Anterior cingulate cortex (tissue), 58 donors: Measurements from ENCODE around the gene KLF3.

Experiments
- DNase-seq, 58 donors: peaks; one replicate each; lab custom pipeline; 2025; lab: John Stamatoyannopoulos, UW

Gene KLF3

GRCh38 chr4:38672397-38673129, 8.6 kb downstream of the KLF3 start:
- no peak for DNase-seq

- peak in 3 of 58 donors; percentile 11 to 29 (median 14) for DNase-seq
These were observed 9.4 kb downstream of the KLF3 start for GRCh38 chr4:38673130-38673978.

GRCh38 chr4:38674258-38675144, 10.5 kb downstream of the KLF3 start:
- no peak for DNase-seq

GRCh38 chr4:38675146-38676121, 11.4 kb downstream of the KLF3 start:
- DNase-seq = peak in 53 of 58 donors; percentile 16 to 89 (median 55)

GRCh38 chr4:38676986-38677385, 13.0 kb downstream of the KLF3 start:
- no peak for DNase-seq

- no peak for DNase-seq
These were observed 13.4 kb downstream of the KLF3 start for GRCh38 chr4:38677441-38677840.

- DNase-seq = peak in 7 of 58 donors; percentile 12 to 61 (median 43)
These were observed 14.1 kb downstream of the KLF3 start for GRCh38 chr4:38678078-38678477.

GRCh38 chr4:38679921-38680320, 15.9 kb downstream of the KLF3 start:
- no peak for DNase-seq

- no peak for DNase-seq
These were observed 17.4 kb downstream of the KLF3 start for GRCh38 chr4:38681281-38681991.

GRCh38 chr4:38682336-38682735, 18.3 kb downstream of the KLF3 start:
- DNase-seq = no peak

GRCh38 chr4:38683276-38683675, 19.3 kb downstream of the KLF3 start:
- DNase-seq = no peak

GRCh38 chr4:38684271-38684670, 20.3 kb downstream of the KLF3 start:
- DNase-seq = no peak

GRCh38 chr4:38684951-38685844, 21.2 kb downstream of the KLF3 start:
- DNase-seq = no peak

- no peak for DNase-seq
These were observed 22.7 kb downstream of the KLF3 start for GRCh38 chr4:38686682-38687081.

- DNase-seq = no peak
These were observed 23.6 kb downstream of the KLF3 start for GRCh38 chr4:38687571-38688011.

GRCh38 chr4:38688676-38689355, 24.8 kb downstream of the KLF3 start:
- no peak for DNase-seq
